Peyer's patch (tissue), 4 donors: ENCODE measurements around the gene MND1. TPM values are rescaled to one million over a fixed set of nuclear protein-coding genes. Genes with fewer than 3 reads are reported as not detected.

Source experiments
- DNase-seq, 3 donors: peaks; one replicate each; pipeline ENCODE4 v3.0.0-alpha.2; 2017 to 2019
- H3K27ac ChIP-seq, 4 donors: fragments of 200-600 bp; sonication (generic); one replicate each; pipeline ENCODE4 v1.5.1; 2016 to 2019
- H3K27me3 ChIP-seq, 2 donors: fragments of 200-600 bp; sonication (generic); one replicate each; pipeline ENCODE4 v1.5.1; 2019
- H3K36me3 ChIP-seq, 3 donors: fragments of 200-600 bp; sonication (generic); one replicate each; pipeline ENCODE4 v1.5.1; 2016 to 2019
- H3K4me1 ChIP-seq, 4 donors: fragments of 200-600 bp; sonication (generic); one replicate each; pipeline ENCODE4 v1.5.1; 2016 to 2019
- H3K4me3 ChIP-seq, 4 donors: fragments of 200-600 bp; sonication (generic); 1 replicate in 3 of 4; 2 replicates in 1 of 4; pipeline ENCODE4 v1.5.1; 2016 to 2019; ENCODE audit warnings: mild to moderate bottlenecking in 1 of 4
- H3K9me3 ChIP-seq, 4 donors: fragments of 200-600 bp; sonication (generic); one replicate each; pipeline ENCODE4 v1.5.1; 2016 to 2019; ENCODE audit warnings: mild to moderate bottlenecking in 1 of 4
- POLR2A ChIP-seq, 2 donors: fragments of 450-650 bp; IDR thresholded peaks; one replicate each; pipeline ENCODE4 v1.5.1; 2017; ENCODE audit warnings: antibody characterized with exemption in 2 of 2, mild to moderate bottlenecking in 2 of 2, moderate library complexity in 2 of 2
- total RNA-seq, 4 donors: library from RNA; depleted of rRNA; stranded (reverse); fragments of >200 nt; gene quantifications; one replicate each; pipeline ENCODE4 v1.1.0, GENCODE V29; 2016
- TF ChIP-seq, protein P1 (sequence below), 6 experiments: fragments of 450-650 bp in 4 of 6; fragments of 200-600 bp in 2 of 6; sonication (generic) in 1 of 6; IDR thresholded peaks; one replicate each; pipeline ENCODE4 v1.5.1; 2017 to 2019; ENCODE audit warnings: antibody characterized with exemption in 6 of 6, mild to moderate bottlenecking in 3 of 6, moderate library complexity in 1 of 6

MND1 gene
- total RNA-seq, 4 donors from 2014 or later = 3.5 to 7.4 TPM; not detected in 2

DNA sequence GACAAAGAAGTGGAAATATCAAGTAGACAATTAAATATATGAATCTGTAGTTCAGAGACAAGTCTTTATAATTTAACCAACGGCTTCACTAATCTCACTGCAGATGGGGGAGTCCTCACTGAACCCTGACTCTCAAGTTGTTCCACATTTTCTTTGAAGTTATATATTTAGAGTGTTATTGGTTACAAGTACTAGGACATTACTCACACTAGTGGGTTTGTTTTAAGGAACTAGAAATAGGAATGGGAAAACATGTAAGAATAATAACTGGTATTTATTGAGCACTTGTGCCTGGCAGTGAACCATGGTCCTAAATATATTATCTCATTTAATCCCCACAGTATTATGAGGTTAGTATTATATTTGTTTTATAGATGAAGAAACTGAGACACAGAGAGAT lies 22.0 kb downstream of the MND1 start:
- Histone ChIP-seq H3K27me3 (no peaks in the 10 kb centered on the region), H3K4me3 (no peak overlapping the region), H3K4me1 (no peaks in the 10 kb centered on the region), H3K27ac (no peak overlapping the region), H3K9me3 (no peaks in the 10 kb centered on the region), H3K36me3 (no peaks in the 10 kb centered on the region)
- TF ChIP-seq, protein P1, sequence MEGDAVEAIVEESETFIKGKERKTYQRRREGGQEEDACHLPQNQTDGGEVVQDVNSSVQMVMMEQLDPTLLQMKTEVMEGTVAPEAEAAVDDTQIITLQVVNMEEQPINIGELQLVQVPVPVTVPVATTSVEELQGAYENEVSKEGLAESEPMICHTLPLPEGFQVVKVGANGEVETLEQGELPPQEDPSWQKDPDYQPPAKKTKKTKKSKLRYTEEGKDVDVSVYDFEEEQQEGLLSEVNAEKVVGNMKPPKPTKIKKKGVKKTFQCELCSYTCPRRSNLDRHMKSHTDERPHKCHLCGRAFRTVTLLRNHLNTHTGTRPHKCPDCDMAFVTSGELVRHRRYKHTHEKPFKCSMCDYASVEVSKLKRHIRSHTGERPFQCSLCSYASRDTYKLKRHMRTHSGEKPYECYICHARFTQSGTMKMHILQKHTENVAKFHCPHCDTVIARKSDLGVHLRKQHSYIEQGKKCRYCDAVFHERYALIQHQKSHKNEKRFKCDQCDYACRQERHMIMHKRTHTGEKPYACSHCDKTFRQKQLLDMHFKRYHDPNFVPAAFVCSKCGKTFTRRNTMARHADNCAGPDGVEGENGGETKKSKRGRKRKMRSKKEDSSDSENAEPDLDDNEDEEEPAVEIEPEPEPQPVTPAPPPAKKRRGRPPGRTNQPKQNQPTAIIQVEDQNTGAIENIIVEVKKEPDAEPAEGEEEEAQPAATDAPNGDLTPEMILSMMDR (IDR thresholded peaks at IDR 0.05) = no peak
- TF ChIP-seq POLR2A (IDR thresholded peaks at IDR 0.05) = no peak
- no peak for DNase-seq

DNA sequence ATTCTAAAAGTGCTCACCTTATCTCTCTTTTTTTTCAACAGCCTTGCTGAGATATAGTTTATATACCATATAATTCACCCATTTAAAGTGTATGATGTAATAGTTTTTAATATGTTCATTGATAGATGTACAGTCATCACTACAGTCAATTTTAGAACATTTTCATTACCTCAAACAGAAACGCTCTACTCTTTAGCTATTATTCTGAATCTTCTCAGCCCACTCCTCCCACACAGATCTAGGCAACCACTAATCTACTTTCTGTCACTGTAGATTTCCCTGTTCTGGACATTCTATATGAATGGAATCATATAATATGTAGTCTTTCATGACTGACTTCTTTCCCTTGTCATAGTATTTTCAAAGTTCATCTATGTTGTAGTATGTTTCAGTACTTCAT lies 22.6 kb downstream of the MND1 start:
- DNase-seq = no peak
- no peak overlapping the region for H3K4me3 ChIP-seq
- no peaks in the 10 kb centered on the region for H3K36me3 ChIP-seq
- TF ChIP-seq POLR2A (IDR thresholded peaks at IDR 0.05) = no peak
- TF ChIP-seq, protein P1 (IDR thresholded peaks at IDR 0.05) = no peak
- no peaks in the 10 kb centered on the region for H3K9me3 ChIP-seq
- H3K27me3 ChIP-seq = no peaks in the 10 kb centered on the region
- no peak overlapping the region for H3K27ac ChIP-seq
- no peaks in the 10 kb centered on the region for H3K4me1 ChIP-seq

DNA sequence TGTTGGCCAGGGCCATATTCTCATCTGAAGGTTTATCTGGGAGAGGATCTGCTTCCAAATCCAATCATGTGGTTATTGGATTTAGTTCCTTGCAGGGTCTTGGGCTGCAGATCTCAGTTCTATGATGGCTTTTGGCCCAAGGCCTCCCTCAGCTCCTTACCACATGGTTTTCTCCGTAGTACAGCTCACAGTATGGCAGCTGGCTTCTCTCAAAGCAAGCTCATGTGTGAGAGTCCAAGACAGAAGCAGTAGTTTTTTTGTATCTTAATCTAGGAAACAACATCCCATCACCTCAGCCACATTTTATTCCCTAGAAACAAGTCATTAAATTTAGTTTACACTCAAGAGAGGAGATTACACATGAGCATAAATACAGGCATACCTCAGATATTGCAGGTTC lies 24.5 kb downstream of the MND1 start:
- H3K9me3 ChIP-seq = peaks cover 0 to 4% (median 0%) of the 10 kb centered on the region in 4 donors
- no peaks in the 10 kb centered on the region for H3K36me3 ChIP-seq
- no peak overlapping the region for H3K4me3 ChIP-seq
- H3K27me3 ChIP-seq = no peaks in the 10 kb centered on the region
- no peak overlapping the region for H3K27ac ChIP-seq
- DNase-seq = no peak
- TF ChIP-seq POLR2A (IDR thresholded peaks at IDR 0.05) = no peak
- TF ChIP-seq, protein P1 (IDR thresholded peaks at IDR 0.05) = no peak
- no peaks in the 10 kb centered on the region for H3K4me1 ChIP-seq

DNA sequence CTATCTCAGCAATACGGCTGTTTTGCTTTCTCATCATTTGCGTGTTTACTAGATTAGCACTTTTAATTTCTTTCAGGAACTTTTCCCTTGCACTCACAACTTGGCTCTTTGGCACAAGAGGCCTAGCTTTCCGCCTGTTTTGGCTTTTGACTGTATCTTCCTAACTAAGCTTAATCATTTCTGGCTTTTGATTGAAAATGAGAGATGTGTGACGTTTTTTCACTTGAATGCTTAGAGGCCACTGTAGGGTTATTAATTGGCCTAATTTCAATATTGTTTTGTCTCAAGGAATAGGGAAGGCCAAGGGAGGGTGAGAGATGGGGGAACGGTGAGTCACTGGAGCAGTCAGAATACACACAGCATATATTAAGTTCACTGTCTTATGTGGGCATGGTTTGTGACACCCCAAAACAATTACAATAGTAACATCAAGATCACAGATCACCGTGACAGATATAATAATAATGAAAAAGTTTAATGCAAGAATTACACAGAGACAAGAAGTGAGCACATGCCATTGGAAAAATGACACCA lies 27.3 kb downstream of the MND1 start:
- H3K27me3 ChIP-seq = no peaks in the 10 kb centered on the region
- H3K36me3 ChIP-seq = no peaks in the 10 kb centered on the region
- H3K27ac ChIP-seq = no peak overlapping the region
- no peak for DNase-seq
- TF ChIP-seq, protein P1 (IDR thresholded peaks at IDR 0.05) = no peak
- no peak for TF ChIP-seq POLR2A (IDR thresholded peaks at IDR 0.05)
- no peak overlapping the region for H3K4me3 ChIP-seq
- peaks cover 0 to 4% (median 0%) of the 10 kb centered on the region in 4 donors for H3K9me3 ChIP-seq
- no peaks in the 10 kb centered on the region for H3K4me1 ChIP-seq

DNA sequence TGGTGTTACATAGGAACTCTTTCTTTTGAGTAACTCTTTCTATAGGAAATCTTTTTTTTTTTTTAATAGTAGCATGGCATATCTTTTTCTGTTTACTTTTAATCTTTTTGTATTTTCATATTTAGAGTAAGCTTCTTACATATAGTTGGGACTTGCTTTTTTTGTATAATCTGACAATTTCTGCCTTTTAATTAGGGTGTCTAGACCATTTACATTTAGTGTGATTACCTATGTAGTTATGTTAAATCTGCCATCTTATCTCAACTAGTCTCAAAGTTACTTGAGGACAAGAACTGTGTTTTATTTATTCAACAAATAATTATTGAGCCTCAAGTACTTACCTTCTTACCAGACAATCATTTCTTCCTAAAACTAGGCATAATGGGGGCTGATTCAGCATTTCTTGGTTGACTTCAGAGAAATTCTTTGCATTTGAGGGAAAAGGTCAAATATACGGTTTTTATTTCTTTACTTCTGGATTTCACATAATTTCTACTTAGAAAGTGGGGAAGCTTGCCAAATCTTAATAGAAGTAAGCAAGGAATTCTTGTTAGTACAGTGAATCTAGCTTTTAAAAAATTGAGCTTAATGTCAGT lies 28.6 kb downstream of the MND1 start:
- no peak for DNase-seq
- TF ChIP-seq, protein P1 (IDR thresholded peaks at IDR 0.05) = no peak
- no peak for TF ChIP-seq POLR2A (IDR thresholded peaks at IDR 0.05)
- no peak overlapping the region for H3K4me3 ChIP-seq
- no peak overlapping the region for H3K27ac ChIP-seq
- H3K27me3 ChIP-seq = no peaks in the 10 kb centered on the region
- H3K4me1 ChIP-seq = no peaks in the 10 kb centered on the region
- H3K36me3 ChIP-seq = no peaks in the 10 kb centered on the region
- peaks cover 0 to 4% (median 0%) of the 10 kb centered on the region in 4 donors for H3K9me3 ChIP-seq
